ENCODE measurements around the gene CENPL.
A peak's percentile ranks its signal among the peaks of the same experiment; 100 is the strongest.

The CENPL gene

GRCh38 chr1:173866413-173867115, 41.9 kb upstream of the CENPL start:
- TF ChIP-seq, protein P1, sequence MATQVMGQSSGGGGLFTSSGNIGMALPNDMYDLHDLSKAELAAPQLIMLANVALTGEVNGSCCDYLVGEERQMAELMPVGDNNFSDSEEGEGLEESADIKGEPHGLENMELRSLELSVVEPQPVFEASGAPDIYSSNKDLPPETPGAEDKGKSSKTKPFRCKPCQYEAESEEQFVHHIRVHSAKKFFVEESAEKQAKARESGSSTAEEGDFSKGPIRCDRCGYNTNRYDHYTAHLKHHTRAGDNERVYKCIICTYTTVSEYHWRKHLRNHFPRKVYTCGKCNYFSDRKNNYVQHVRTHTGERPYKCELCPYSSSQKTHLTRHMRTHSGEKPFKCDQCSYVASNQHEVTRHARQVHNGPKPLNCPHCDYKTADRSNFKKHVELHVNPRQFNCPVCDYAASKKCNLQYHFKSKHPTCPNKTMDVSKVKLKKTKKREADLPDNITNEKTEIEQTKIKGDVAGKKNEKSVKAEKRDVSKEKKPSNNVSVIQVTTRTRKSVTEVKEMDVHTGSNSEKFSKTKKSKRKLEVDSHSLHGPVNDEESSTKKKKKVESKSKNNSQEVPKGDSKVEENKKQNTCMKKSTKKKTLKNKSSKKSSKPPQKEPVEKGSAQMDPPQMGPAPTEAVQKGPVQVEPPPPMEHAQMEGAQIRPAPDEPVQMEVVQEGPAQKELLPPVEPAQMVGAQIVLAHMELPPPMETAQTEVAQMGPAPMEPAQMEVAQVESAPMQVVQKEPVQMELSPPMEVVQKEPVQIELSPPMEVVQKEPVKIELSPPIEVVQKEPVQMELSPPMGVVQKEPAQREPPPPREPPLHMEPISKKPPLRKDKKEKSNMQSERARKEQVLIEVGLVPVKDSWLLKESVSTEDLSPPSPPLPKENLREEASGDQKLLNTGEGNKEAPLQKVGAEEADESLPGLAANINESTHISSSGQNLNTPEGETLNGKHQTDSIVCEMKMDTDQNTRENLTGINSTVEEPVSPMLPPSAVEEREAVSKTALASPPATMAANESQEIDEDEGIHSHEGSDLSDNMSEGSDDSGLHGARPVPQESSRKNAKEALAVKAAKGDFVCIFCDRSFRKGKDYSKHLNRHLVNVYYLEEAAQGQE (IDR thresholded peaks at IDR 0.05; ENCODE audit: insufficient read depth in 1 of 2, low read depth in 2 of 2, low read length in 2 of 2), result no peak
- TF ChIP-seq POLR2AphosphoS5 (IDR thresholded peaks at IDR 0.05; ENCODE audit: low read depth, low read length) (0 out of 2 replicates have a peak, but pooled peaks have one; percentile 9), SIN3A (IDR thresholded peaks at IDR 0.05; ENCODE audit: borderline replicate concordance, insufficient read depth, low read length) (no peak), TAF1 (IDR thresholded peaks at IDR 0.05; ENCODE audit: borderline replicate concordance, insufficient read depth, low read length) (no peak)

DNA sequence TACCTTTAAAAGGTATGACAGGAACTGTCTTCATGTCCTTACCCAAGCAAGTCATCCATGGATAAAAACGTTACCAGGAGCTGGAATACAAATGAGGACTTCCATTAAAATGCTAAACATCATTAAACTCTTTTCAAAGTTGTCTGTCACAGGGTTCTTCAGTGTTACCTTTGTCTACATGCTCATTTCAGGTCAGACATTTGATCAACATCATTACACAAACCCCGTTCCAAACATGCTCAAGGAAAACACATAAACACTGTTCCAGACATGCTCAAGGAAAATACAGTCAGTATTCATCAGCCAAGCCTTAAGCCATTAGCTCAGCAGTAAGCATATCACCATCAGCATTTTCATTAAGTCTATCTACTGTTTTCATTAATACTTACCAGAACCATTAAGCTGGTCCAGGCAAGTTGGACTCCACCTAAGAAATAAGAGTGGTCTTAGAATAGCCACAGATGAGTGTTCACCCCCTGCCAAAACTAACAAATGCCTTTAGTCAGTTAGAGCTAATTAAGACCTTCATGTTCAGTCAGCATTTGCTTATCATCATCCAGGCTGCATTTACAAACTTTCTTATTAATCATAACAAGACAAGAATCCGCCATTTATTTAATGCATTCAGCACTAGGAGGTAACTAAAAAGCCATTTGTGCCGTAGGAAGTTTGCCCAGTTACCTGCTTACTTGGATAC, 40.9 kb upstream of the CENPL start:
- TF ChIP-seq SIN3A (IDR thresholded peaks at IDR 0.05; ENCODE audit: borderline replicate concordance, insufficient read depth, low read length), result 0 out of 2 replicates have a peak, but pooled peaks have one; percentile 33
- TF ChIP-seq TAF1 (IDR thresholded peaks at IDR 0.05; ENCODE audit: borderline replicate concordance, insufficient read depth, low read length), result peak; percentile 71; the same call in 1 of the 2 replicates
- peak; percentile 69 for TF ChIP-seq POLR2AphosphoS5 (IDR thresholded peaks at IDR 0.05; ENCODE audit: low read depth, low read length)
- TF ChIP-seq, protein P1 (IDR thresholded peaks at IDR 0.05; ENCODE audit: insufficient read depth in 1 of 2, low read depth in 2 of 2, low read length in 2 of 2), result no peak
- no peak for TF ChIP-seq FOXP2 (optimal IDR thresholded peaks at IDR 0.05; ENCODE audit: borderline replicate concordance, extremely low read depth, extremely low read length, insufficient read depth)

DNA sequence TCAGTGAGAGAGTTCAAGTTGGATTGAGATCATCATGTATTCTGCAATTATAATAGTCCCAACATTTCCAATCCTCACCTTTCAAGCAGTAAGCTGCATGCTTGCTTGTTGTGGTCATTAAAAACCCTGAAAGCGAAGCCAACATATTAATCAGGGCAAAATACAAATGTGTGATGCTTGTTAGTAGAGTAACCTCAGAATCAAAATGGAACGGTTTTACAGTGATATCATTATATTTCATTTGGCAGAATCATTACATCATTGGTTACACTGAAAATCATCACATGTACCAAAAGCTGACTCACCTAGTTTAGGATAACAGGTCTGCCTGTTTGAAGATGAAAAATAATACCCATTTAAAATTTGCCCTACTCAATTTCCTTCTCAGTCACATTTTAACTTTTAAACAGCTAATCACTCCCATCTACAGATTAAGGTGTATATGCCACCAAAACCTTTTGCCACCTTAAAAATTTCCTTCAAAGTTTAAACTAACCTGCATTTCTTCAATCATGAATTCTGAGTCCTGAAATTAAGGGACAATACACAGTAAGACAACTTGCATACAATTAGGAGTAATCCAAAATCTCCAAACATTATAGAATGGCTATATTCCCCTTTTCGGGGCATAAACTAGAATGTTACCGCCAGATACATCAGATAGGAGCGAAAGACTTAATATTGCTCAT, 39.6 kb upstream of the CENPL start:
- TF ChIP-seq SIN3A (IDR thresholded peaks at IDR 0.05; ENCODE audit: borderline replicate concordance, insufficient read depth, low read length) (no peak), TAF1 (IDR thresholded peaks at IDR 0.05; ENCODE audit: borderline replicate concordance, insufficient read depth, low read length) (no peak), FOXP2 (optimal IDR thresholded peaks at IDR 0.05; ENCODE audit: borderline replicate concordance, extremely low read depth, extremely low read length, insufficient read depth) (no peak), POLR2AphosphoS5 (IDR thresholded peaks at IDR 0.05; ENCODE audit: low read depth, low read length) (0 out of 2 replicates have a peak, but pooled peaks have one; percentile 52)
- TF ChIP-seq, protein P1 (IDR thresholded peaks at IDR 0.05; ENCODE audit: insufficient read depth in 1 of 2, low read depth in 2 of 2, low read length in 2 of 2), result no peak

GRCh38 chr1:173863224-173864161, 38.8 kb upstream of the CENPL start:
- TF ChIP-seq SIN3A (IDR thresholded peaks at IDR 0.05; ENCODE audit: borderline replicate concordance, insufficient read depth, low read length) (0 out of 2 replicates have a peak, but pooled peaks have one; percentile 2), FOXP2 (optimal IDR thresholded peaks at IDR 0.05; ENCODE audit: borderline replicate concordance, extremely low read depth, extremely low read length, insufficient read depth) (no peak), POLR2AphosphoS5 (IDR thresholded peaks at IDR 0.05; ENCODE audit: low read depth, low read length) (peak; percentile 52), TAF1 (IDR thresholded peaks at IDR 0.05; ENCODE audit: borderline replicate concordance, insufficient read depth, low read length) (peak; percentile 42; the same call in 1 of the 2 replicates)
- TF ChIP-seq, protein P1 (IDR thresholded peaks at IDR 0.05; ENCODE audit: insufficient read depth in 1 of 2, low read depth in 2 of 2, low read length in 2 of 2), result no peak
